IMR-90 (cell line): Measurements from ENCODE around the gene JAKMIP2. TPM values are rescaled to one million over a fixed set of nuclear protein-coding genes. Genes with fewer than 3 reads are reported as not detected.
"Not testable (repeated sequence)": the region's sequence is repeated elsewhere in the genome, so short reads cannot be mapped to it uniquely, and the experiment has no call there.

ENCODE experiments used
- ATAC-seq: fragments of 200-7000 bp; cut with Tn5 transposase; 2 replicates; pipeline ENCODE4 v1.9.1; 2020; ENCODE audit warnings: low read depth, mild to moderate bottlenecking, moderate library complexity
- BruUV-seq: library from RNA; stranded (reverse); fragments of 400-500 nt; replicated peaks from 2 replicates; lab custom pipeline; 2021; lab: Mats Ljungman, UMichigan
- CTCF ChIA-PET: fragments of 300-600 bp; formaldehyde crosslinking; extraction: SDS; loops from one replicate; lab custom pipeline; 2021; ENCODE audit warnings: antibody characterized with exemption; lab: Yijun Ruan, JAX
- POLR2A ChIA-PET: fragments of 300-600 bp; sonication (Branson Sonifier 250); formaldehyde crosslinking; loops from one replicate; lab custom pipeline; 2022; ENCODE audit warnings: antibody characterized with exemption; ENCODE audit not compliant: unreplicated experiment; lab: Charles Lee
- DNase-seq: peaks from one replicate; pipeline ENCODE4 v3.0.0; 2013
- H2AFZ ChIP-seq: replicated peaks from 2 replicates; pipeline ENCODE3; 2013; ENCODE audit warnings: low read length, mild to moderate bottlenecking; ENCODE audit not compliant: poor library complexity
- H2AK5ac ChIP-seq: 2 replicates; pipeline ENCODE4 v1.6.1; 2013; ENCODE audit warnings: low read depth, low read length, inconsistent platforms
- H2AK9ac ChIP-seq: replicated peaks from 2 replicates; pipeline ENCODE3; 2013; ENCODE audit warnings: mild to moderate bottlenecking, low read depth, low read length, moderate library complexity; ENCODE audit not compliant: poor library complexity
- H2BK120ac ChIP-seq: 2 replicates; pipeline ENCODE4 v1.6.1; 2013; ENCODE audit warnings: low read depth, low read length, inconsistent platforms
- H2BK15ac ChIP-seq: 3 replicates; pipeline ENCODE4 v1.6.1; 2013; ENCODE audit warnings: low read depth, low read length, inconsistent platforms
- H2BK20ac ChIP-seq: 2 replicates; pipeline ENCODE4 v1.6.1; 2013; ENCODE audit warnings: low read depth, mild to moderate bottlenecking, inconsistent platforms, low read length, moderate library complexity
- H2BK5ac ChIP-seq: 2 replicates; pipeline ENCODE4 v1.6.1; 2013; ENCODE audit warnings: mild to moderate bottlenecking, low read depth, low read length, inconsistent platforms; ENCODE audit not compliant: poor library complexity, severe bottlenecking
- H3K14ac ChIP-seq: replicated peaks from 2 replicates; pipeline ENCODE4 v1.6.1; 2013; ENCODE audit warnings: low read depth, low read length, inconsistent platforms
- H3K18ac ChIP-seq: 2 replicates; pipeline ENCODE4 v1.6.1; 2013; ENCODE audit warnings: low read depth, low read length, control low read depth
- H3K23ac ChIP-seq: 2 replicates; pipeline ENCODE4 v1.6.1; 2013; ENCODE audit warnings: low read depth, low read length, inconsistent platforms
- H3K27ac ChIP-seq: 2 replicates; pipeline ENCODE4 v1.5.1; 2013; ENCODE audit warnings: mild to moderate bottlenecking, control low read depth, low read length; ENCODE audit not compliant: insufficient read depth
- H3K27me3 ChIP-seq: 2 replicates; pipeline ENCODE4 v1.6.1; 2013; ENCODE audit warnings: low read length; ENCODE audit not compliant: control insufficient read depth, insufficient read depth
- H3K36me3 ChIP-seq: 2 replicates; pipeline ENCODE4 v1.6.1; 2013; ENCODE audit warnings: low read length, mixed read lengths; ENCODE audit not compliant: control insufficient read depth, insufficient read depth
- H3K4ac ChIP-seq: 2 replicates; pipeline ENCODE4 v1.6.1; 2013; ENCODE audit warnings: low read depth, low read length, inconsistent platforms
- H3K4me1 ChIP-seq: 2 replicates; pipeline ENCODE4 v1.6.1; 2013; ENCODE audit warnings: low read length, mixed read lengths; ENCODE audit not compliant: control insufficient read depth, insufficient read depth
- H3K4me2 ChIP-seq: 2 replicates; pipeline ENCODE4 v1.6.1; 2013; ENCODE audit warnings: low read depth, mild to moderate bottlenecking, control low read depth, low read length, moderate library complexity
- H3K4me3 ChIP-seq: 2 replicates; pipeline ENCODE4 v1.5.1; 2013; ENCODE audit warnings: low read depth, mild to moderate bottlenecking, control low read depth, low read length, moderate library complexity; ENCODE audit not compliant: insufficient read depth
- H3K56ac ChIP-seq: 2 replicates; pipeline ENCODE4 v1.6.1; 2013; ENCODE audit warnings: low read length, inconsistent platforms; ENCODE audit not compliant: insufficient read depth; ENCODE audit errors: extremely low read depth
- H3K79me1 ChIP-seq, 2 experiments: 2 replicates each; pipeline ENCODE4 v1.6.1; 2013; ENCODE audit warnings: low read length in 2 of 2, inconsistent platforms in 1 of 2, low read depth in 1 of 2
- H3K9ac ChIP-seq: 2 replicates; pipeline ENCODE4 v1.6.1; 2013; ENCODE audit warnings: low read depth, low read length, control low read depth
- H3K9me1 ChIP-seq: 2 replicates; pipeline ENCODE4 v1.6.1; 2013; ENCODE audit warnings: low read length, inconsistent platforms; ENCODE audit not compliant: insufficient read depth
- H3K9me3 ChIP-seq: 2 replicates; pipeline ENCODE4 v1.6.1; 2013; ENCODE audit warnings: low read length; ENCODE audit not compliant: control insufficient read depth, insufficient read depth
- H4K20me1 ChIP-seq: 2 replicates; pipeline ENCODE4 v1.6.1; 2013; ENCODE audit warnings: low read length, inconsistent platforms; ENCODE audit not compliant: insufficient read depth
- H4K5ac ChIP-seq: 2 replicates; pipeline ENCODE4 v1.6.1; 2013; ENCODE audit warnings: mild to moderate bottlenecking, low read depth, low read length, control low read depth
- H4K8ac ChIP-seq, 2 experiments: 2 replicates each; pipeline ENCODE4 v1.6.1; 2013; ENCODE audit warnings: low read depth in 2 of 2, low read length in 2 of 2, control low read depth in 1 of 2, inconsistent platforms in 1 of 2
- H4K91ac ChIP-seq: 2 replicates; pipeline ENCODE4 v1.6.1; 2013; ENCODE audit warnings: low read depth, low read length, inconsistent platforms; ENCODE audit not compliant: insufficient read depth
- WGBS, 2 experiments: methylation state at CpG; one replicate each; pipeline versions ENCODE4 v1.1.5 to v1.1.7; 2013; ENCODE audit warnings: missing lambda C conversion rate in 2 of 2; ENCODE audit not compliant: insufficient read length in 1 of 2; ENCODE audit errors: extremely low coverage in 2 of 2; 5-methylcytosine and 5-hydroxymethylcytosine counted together
- dilution Hi-C: fragments of 300-500 bp; cut with HindIII; formaldehyde crosslinking; loops from one replicate; pipeline ENCODE4 v1.14.3; 2018; ENCODE audit warnings: low sequenced_read_pairs; ENCODE audit not compliant: unreplicated experiment
- in situ Hi-C: fragments of 300-500 bp; cut with MboI; formaldehyde crosslinking; loops from 3 replicates; pipeline ENCODE4 v1.14.3; 2019; ENCODE audit warnings: low sequenced_read_pairs, inconsistent platforms, mixed read lengths
- intact Hi-C: fragments of 100-400 bp; cut with micrococcal nuclease; formaldehyde crosslinking; loops from 2 replicates; pipeline ENCODE4 v1.10.0; 2022
- polyA plus RNA-seq, 3 experiments: library from polyadenylated mRNA; depleted of rRNA; stranded (reverse); fragments of >200 nt; gene quantifications; 2 replicates each; pipeline ENCODE4 v1.2.3, GENCODE V29; 2012; ENCODE audit warnings: low replicate concordance in 1 of 3
- total RNA-seq: library from RNA; depleted of rRNA; stranded (reverse); fragments of >200 nt; gene quantifications from 2 replicates; pipeline ENCODE4 v1.2.3, GENCODE V29; 2012

The JAKMIP2 gene
- total and polyA plus RNA-seq, 2 of the 4 experiments (the other 2 are of a cell fraction) = under 0.01 TPM; not detected in 1

DNA sequence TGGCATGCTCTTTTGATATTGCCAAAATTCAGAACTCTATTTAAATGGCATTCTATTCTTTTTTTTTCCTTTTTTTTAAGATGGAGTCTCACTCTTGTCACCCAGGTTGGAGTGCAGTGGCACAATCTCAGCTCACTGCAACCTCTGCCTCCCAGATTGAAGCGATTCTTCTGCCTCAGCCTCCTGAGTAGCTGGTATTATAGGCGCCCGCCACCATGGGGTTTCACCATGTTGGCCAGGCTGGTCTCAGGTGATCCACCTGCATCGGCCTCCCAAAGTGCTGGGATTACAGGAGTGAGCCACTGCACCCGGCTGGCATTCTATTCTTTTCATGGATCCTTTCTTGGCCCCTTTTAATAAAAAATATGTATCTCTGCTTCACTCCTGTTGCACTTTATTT is 44.5 kb upstream of the JAKMIP2 start:
- dilution Hi-C loops = not testable (repeated sequence)
- intact Hi-C loops = loop anchor here (10.0 kb wide), 1 partner anchor 602 kb away; no protein-coding TSS in a partner anchor

More for the DNA sequence above, 44.5 kb upstream of the JAKMIP2 start:
- H3K9ac ChIP-seq, H3K56ac ChIP-seq, H2BK15ac ChIP-seq, H3K4ac ChIP-seq, H3K4me2 ChIP-seq, DNase-seq, H4K20me1 ChIP-seq, H3K9me1 ChIP-seq, H2BK5ac ChIP-seq, H3K23ac ChIP-seq, H4K8ac ChIP-seq, H2AK5ac ChIP-seq, H2AFZ ChIP-seq, H3K27ac ChIP-seq, H3K14ac ChIP-seq, in situ Hi-C loops, H3K79me1 ChIP-seq, BruUV-seq, POLR2A ChIA-PET, H2AK9ac ChIP-seq, H3K4me3 ChIP-seq, H3K27me3 ChIP-seq, H4K91ac ChIP-seq, H4K5ac ChIP-seq, H3K4me1 ChIP-seq, H3K18ac ChIP-seq, H3K36me3 ChIP-seq, ATAC-seq, H2BK20ac ChIP-seq, H2BK120ac ChIP-seq, H3K9me3 ChIP-seq: not testable (repeated sequence)
- CTCF ChIA-PET = interaction anchor here (0.8 kb wide), 1 partner anchor 199 kb away, joined by 3 read pairs; no protein-coding TSS in a partner anchor
- WGBS, 2 experiments = 100% methylated on average over 1 of the region's 5 CpGs; no CpG with 5 or more reads in 1 of the 2 experiments
